Hematopoietic multipotent progenitor cell treated with erythropoietin and hydrocortisone succinate and interleukin-3 and kit ligand, for 8 days (in vitro differentiated cells): Measurements from ENCODE around the gene SLC7A10.
"Not testable (repeated sequence)": the region's sequence is repeated elsewhere in the genome, so short reads cannot be mapped to it uniquely, and the experiment has no call there.

ENCODE experiments used
- DNase-seq: peaks from one replicate; pipeline ENCODE4 v3.0.0-alpha.2; 2015

SLC7A10 gene

DNA sequence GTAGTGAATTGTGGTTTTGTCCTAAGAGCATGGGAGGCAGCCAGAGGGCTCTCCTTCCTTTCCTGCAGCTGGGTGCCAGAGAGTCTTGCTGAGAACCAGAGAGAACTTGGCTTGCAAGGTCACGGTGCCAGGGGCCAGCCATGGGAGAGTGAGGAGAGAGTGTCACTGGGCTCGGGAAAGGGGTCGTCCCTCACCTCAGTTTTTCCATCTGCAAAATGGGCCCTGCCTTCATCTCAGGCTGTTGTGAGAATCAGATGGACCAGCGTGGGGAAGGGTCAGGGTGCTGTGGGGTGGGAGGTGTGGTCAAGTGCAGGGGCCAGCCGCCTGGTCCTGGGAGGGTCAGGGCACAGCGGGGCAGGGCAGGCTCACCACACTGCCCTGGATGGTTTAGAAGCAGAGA is 24.2 kb downstream of the SLC7A10 start:
- no peak for DNase-seq

DNA sequence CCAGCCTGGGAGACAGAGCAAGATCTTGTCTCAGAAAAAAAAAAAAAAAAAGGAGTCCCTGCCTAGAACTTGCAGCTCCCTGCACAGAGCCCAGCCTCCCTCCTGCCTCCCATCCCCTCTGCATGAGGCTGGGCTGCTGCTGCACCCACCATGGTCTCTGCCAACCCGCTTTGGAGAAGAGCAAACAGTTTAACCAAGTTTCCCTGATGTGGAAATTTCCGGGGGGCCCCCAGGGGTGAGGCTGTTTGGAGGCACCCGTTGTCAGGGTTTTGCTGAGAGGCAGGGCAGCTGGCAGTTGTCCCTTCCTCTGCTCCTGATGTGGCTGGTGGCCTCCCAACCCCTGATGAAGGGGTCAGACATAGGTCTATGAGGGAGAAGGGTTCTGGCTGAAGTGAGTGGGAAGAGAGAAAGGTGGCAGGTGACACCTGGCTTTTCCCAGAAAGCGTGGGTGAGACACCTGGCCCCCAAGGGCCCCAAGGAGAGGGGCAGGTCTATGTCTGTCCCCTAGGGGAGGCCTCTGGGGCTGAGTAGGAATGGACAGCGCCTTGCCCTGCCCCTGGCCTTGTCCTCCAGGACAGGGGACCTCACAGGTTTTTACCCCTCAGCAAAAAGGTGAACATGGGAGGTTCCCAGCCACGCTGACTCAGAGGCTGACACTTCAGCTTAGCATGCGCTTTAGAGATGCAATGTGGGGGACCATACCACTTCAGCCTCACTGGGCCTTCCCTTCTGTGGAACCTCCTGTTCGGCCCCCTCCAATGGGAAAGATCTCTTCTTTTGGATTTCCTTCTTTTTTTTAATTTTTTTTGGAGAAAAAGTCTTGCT is 26.0 kb downstream of the SLC7A10 start:
- no peak for DNase-seq

GRCh38 chr19:33198169-33198568 is 27.5 kb downstream of the SLC7A10 start:
- no peak for DNase-seq

DNA sequence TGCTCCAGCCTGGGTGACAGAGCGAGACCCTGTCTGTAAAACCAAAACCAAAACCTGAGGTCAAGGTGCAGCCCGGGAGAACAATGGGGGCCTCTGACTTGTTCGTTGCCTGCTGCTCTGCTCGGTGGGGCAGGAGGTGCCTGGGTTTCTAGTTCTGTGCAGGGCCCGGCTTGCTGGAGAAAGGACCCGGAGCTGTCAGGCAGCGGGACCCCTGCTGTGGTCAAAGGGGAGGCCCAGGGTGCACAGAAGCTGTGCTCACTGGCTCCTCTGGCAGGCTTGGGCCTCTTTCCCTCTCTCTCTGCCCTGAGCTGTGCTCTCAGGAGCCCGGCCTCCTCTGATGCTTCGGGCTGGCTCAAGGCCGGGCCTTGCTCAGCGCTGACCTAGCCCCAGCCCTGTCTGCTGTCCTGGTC is 28.1 kb downstream of the SLC7A10 start:
- no peak for DNase-seq

- DNase-seq = no peak
Measured at GRCh38 chr19:33196446-33197193, 29.0 kb downstream of the SLC7A10 start.

DNA sequence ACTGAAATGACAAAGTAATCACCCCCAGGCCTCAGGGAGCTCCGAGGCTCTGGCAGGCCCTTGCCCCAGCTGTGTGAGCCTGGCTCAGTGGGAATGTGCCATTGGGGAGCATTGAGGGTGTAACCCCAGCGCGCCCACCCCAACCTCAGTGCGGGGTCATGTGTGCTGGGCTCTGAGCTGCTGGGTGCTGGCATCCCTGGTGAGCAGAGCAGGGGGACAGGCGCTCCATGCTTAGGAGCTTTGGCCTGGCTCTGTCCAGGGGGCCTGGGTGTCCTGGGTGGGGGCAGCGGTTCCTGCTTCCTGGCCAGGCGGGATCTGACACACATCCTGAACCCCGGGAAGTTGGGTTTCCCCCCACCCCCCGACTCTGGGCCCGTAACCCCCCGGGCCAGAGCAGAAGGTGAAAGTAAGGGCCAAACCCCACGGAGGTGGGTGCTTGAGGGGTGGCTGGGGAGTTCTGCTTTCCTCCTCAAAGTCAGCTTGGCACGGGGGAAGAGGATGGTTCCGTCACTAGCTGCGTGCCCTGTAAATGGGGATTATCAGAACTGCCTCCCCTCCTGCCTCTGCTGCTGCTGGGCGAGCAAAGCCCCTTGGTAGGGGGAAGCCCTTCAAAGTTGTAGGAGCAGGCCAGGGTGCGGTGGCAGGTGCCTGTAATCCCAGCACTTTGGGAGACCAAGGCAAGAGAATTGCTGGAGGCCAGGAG is 29.9 kb downstream of the SLC7A10 start:
- no peak for DNase-seq

- DNase-seq = no peak
Measured at GRCh38 chr19:33194886-33195644, 30.6 kb downstream of the SLC7A10 start.

DNA sequence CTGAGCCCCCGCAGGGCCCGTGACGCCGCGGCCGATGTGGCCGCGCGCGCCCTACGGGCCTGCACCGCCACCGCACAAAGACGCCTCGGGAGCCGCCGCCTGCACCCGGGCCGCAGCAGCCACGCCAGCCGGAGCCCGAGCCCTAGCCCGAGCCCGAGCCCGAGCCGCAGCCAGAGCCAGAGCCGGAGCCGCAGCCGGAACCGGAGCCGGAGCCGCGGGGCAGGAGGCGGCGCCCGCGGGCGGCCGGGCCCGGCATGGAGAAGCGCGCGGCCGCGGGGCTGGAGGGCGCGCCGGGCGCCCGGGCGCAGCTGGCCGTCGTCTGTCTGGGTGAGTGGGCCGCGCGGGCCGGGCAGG is 31.1 kb downstream of the SLC7A10 start:
- no peak for DNase-seq

GRCh38 chr19:33193865-33194362 is 31.7 kb downstream of the SLC7A10 start, which contains the start of gene LRP3:
Gene LRP3, plus strand, starts transcription at chr19:33194330. Its CDS starts 456 bp downstream, at chr19:33194786.
- DNase-seq = no peak

- no peak for DNase-seq
Measured at GRCh38 chr19:33193269-33193864, 32.3 kb downstream of the SLC7A10 start.

DNA sequence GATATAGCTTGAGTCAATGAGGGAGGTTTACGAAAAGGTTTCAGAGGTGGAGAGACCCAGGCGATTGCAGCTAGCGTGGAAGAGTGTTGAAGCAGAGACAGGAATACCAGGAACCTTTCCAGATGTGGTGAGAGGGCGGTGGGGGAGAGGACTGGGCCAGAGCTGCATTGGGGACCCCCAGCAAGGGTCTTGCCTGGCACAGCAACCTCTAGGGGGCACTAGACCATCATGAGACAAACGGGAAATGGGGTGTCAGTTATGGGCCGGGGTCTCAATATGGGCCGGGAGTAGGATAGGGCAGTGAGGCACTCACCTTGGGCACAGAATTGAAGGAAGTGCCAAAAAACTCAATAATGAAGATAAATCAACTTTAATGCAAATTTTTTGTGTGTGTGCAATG is 33.6 kb downstream of the SLC7A10 start:
- no peak for DNase-seq

GRCh38 chr19:33191501-33191900 is 34.1 kb downstream of the SLC7A10 start:
- no peak for DNase-seq

DNA sequence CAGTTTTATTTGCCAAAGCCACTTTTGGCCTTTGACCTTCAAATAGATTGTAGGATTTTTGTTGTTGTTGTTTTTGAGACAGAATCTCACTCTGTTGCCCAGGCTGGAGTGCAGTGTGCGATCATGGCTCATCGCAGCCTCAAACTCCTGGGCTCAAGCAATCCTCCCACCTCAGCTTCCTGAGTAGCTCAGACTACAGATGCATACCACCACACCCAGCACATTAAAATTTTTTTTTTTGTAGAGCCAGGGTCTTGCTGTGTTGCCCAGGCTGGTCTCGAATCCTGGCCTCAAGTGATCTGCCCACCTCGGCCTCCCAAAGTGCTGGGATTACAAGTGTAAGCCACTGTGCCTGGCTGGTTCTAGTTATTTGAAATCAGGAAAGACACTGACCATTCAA is 34.6 kb downstream of the SLC7A10 start:
- not testable (repeated sequence) for DNase-seq

DNA sequence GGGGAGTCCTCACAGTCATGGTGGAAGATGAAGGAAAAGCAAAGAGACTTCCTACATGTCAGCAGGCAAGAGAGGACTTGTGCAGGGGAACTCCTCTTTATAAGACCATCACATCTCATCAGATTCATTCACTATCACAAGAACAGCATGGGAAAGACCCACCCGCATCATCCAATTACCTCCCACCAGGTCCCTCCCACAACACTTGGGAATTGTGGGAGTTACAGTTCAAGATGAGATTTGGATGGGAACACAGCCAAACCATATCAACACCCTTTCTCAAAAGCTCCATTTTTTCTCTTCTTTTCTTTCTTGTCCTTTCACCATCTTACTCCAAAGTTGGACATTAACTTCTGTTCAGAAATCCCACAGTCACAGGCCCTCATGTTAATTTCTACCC is 36.2 kb downstream of the SLC7A10 start:
- DNase-seq = no peak

GRCh38 chr19:33187183-33187540 is 38.5 kb downstream of the SLC7A10 start:
- DNase-seq = no peak

DNA sequence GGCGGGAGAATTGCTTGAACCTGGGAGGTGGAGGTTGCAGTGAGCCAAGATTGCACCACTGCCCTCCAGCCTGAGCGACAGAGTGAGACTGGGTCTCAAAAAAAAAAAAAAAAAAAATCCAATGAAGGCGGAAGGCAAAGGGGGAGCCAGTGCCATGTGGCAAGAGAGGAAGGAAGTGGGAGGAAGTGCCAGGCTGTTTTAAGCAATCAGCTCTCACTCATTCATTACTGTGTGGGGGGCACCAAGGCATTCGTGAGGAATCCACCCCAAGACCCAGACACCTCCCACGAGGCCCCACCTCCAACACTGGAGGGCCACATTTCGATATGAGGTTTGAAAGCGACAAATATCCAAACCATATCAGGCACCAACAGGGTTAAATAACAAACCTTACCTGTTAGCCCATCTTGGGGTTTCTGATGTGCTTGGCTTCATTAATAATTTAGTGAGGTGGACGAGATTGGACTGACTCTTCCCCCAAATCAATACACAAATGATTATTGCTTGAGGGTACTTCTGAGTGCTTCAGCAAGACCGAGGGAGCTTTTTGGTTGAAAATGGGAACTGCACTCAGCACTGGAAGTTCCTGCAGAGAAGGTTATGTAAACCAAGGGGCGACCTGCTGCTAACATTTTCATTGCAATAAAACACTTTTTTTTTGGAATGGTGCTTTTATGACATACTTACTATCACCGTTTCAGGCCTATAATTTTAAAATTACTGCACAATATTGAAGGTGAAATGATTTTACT is 39.0 kb downstream of the SLC7A10 start:
- DNase-seq = no peak

DNA sequence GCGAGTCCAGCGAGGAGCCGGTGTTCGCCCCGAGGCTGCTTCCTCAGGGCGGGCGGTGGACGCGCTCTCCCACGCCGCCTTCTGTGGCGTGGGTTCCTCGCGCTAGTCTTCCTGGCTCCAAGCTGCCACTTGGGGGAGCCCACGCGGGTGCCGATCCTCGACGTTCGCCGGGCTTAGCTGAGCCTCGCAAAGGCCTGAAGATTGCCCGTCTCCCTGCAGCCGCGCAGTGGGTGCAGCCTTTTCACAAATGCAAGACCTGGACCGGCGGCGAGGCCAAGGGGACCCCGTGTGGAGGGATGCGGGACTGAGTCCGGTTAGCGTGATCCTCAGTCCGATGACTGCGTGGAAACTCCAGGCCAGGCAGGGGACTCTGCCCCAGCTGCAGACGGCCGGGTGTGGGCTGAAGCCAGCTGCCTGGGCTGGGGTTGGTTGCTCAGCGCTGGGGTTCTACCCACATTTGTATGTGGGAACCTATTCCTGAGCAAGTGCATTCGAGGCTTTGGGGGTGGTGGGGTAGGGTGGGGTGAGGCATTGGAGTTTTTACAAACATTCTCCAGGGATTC is 48.2 kb downstream of the SLC7A10 start:
- DNase-seq = no peak

- DNase-seq = peak; percentile 98
Measured at GRCh38 chr19:33176670-33177416, 48.8 kb downstream of the SLC7A10 start.

DNA sequence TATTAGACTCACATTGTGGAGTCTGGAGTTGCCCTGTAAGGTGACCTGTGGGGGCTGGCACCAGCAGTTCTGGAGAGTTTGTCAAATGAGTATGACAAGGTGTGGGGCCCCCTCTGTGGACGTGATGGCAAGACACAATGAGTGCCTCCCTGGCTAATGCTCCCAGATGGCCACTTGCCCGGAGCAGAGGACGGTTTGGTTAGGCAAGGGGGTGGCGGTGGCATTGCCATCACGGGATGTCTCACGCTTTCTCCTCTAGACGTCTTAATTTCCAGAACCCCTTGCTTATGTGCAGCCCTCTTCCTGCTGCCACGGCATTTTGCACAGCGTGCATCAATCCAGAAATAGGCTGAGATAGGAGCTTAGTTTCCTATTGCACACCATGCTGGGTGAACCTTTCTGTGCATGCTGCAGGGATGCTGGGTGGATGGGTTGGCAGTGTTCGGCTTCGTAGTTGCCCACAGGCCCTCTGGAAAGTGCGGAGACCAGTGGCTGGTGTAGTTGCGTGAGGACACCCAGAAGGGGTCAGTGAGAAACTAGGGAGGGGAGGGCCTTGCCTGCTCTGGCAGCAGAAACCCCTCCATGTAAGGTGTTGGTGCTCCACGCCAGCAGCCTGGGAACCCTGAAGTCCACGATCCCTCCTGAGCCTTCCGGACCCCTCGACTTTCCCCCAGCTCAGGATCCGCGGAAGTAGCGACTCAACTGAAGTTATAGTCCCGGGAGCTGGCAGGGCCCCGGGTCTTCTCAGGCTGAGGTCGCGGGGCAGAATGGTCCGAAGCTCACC is 49.6 kb downstream of the SLC7A10 start:
- DNase-seq = peak; percentile 39
